Natural killer cell (primary cell): Measurements from ENCODE around the gene GSTM2. TPM values are rescaled to one million over a fixed set of nuclear protein-coding genes. Genes with fewer than 3 reads are reported as not detected.
"Not testable (repeated sequence)": the region's sequence is repeated elsewhere in the genome, so short reads cannot be mapped to it uniquely, and the experiment has no call there.

ENCODE experiments used
- ATAC-seq, 3 donors: fragments of 150-1000 bp in 2 of 3; fragments of 200-7000 bp in 1 of 3; cut with Tn5 transposase; 1 replicate in 1 of 3; 2 replicates in 2 of 3; pipeline ENCODE4 v1.10.0; 2021; ENCODE audit warnings: mild to moderate bottlenecking in 2 of 3, moderate library complexity in 2 of 3
- DNase-seq, 2 donors: peaks; one replicate each; pipeline versions ENCODE4 v3.0.0 to v3.0.0-alpha.2; 2013 to 2021; ENCODE audit warnings: mixed read lengths in 1 of 2
- H3K27ac ChIP-seq: one replicate; pipeline ENCODE4 v1.5.1; 2013; ENCODE audit warnings: mild to moderate bottlenecking, low read length
- H3K27me3 ChIP-seq: one replicate; pipeline ENCODE4 v1.6.1; 2013; ENCODE audit warnings: low read length; ENCODE audit not compliant: control insufficient read depth, insufficient read depth
- H3K36me3 ChIP-seq: one replicate; pipeline ENCODE4 v1.6.1; 2013; ENCODE audit warnings: low read length; ENCODE audit not compliant: control insufficient read depth, insufficient read depth
- H3K4me1 ChIP-seq: one replicate; pipeline ENCODE4 v1.6.1; 2013; ENCODE audit warnings: low read length; ENCODE audit not compliant: control insufficient read depth, insufficient read depth
- H3K4me3 ChIP-seq: one replicate; pipeline ENCODE4 v1.5.1; 2013; ENCODE audit warnings: low read length
- H3K9me3 ChIP-seq: one replicate; pipeline ENCODE4 v1.6.1; 2013; ENCODE audit warnings: low read length; ENCODE audit not compliant: control insufficient read depth, insufficient read depth
- H3K27ac Mint-ChIP-seq, 2 donors: one replicate each; pipeline ENCODE4 v1.8.0; 2022; ENCODE audit warnings: mild to moderate bottlenecking in 2 of 2, mixed read lengths in 2 of 2, moderate library complexity in 1 of 2
- H3K27me3 Mint-ChIP-seq, 2 donors: one replicate each; pipeline ENCODE4 v1.8.0; 2022; ENCODE audit warnings: low read depth in 2 of 2, mixed read lengths in 2 of 2
- H3K36me3 Mint-ChIP-seq: one replicate; pipeline ENCODE4 v1.8.0; 2022; ENCODE audit warnings: mixed read lengths
- H3K4me1 Mint-ChIP-seq, 2 donors: one replicate each; pipeline ENCODE4 v1.8.0; 2022; ENCODE audit warnings: mixed read lengths in 2 of 2
- H3K4me3 Mint-ChIP-seq: one replicate; pipeline ENCODE4 v1.8.0; 2022; ENCODE audit warnings: mild to moderate bottlenecking, moderate library complexity, mixed read lengths
- H3K9me3 Mint-ChIP-seq, 2 donors: one replicate each; pipeline ENCODE4 v1.8.0; 2022; ENCODE audit warnings: mixed read lengths in 2 of 2
- CTCF ChIP-seq: fragments of 200-600 bp; IDR thresholded peaks from one replicate; pipeline ENCODE4 v1.8.0; 2022; ENCODE audit warnings: antibody characterized with exemption
- WGBS: methylation state at CpG from one replicate; pipeline ENCODE4 v1.1.7; 2013; ENCODE audit warnings: missing lambda C conversion rate; ENCODE audit not compliant: insufficient coverage; 5-methylcytosine and 5-hydroxymethylcytosine counted together
- intact Hi-C: fragments of 100-400 bp; cut with micrococcal nuclease; formaldehyde crosslinking; loops from one replicate; pipeline ENCODE4 v1.14.2; 2022
- total RNA-seq, 4 donors: library from RNA; stranded (reverse); fragments of 120-200 nt in 1 of 4; gene quantifications; one replicate each; pipeline versions ENCODE4 v1.2.3 to v1.2.4, GENCODE V29; 2013 to 2022

GSTM2 gene
- total RNA-seq, 3 donors from 2014 or later (not counting 1 experiment from before 2014, with no cell fraction given): 142 to 315 (median 205) TPM

GRCh38 chr1:109668123-109668775 is 392 bp downstream of the GSTM2 start:
- Histone ChIP-seq H3K27me3 (no peaks in the 10 kb centered on the region), H3K36me3 (no peaks in the 10 kb centered on the region), H3K4me3 (peak overlapping the region; percentile 9), H3K4me1 (peaks cover 26% of the 10 kb centered on the region), H3K27ac (no peak overlapping the region), H3K9me3 (no peaks in the 10 kb centered on the region)
- H3K4me1 Mint-ChIP-seq: peaks cover 10 to 25% of the 10 kb centered on the region in 2 donors
- H3K36me3 Mint-ChIP-seq: no peaks in the 10 kb centered on the region
- H3K27me3 Mint-ChIP-seq: no peaks in the 10 kb centered on the region
- DNase-seq (no peak), ATAC-seq (no peak)
- intact Hi-C loops: no loop called here
- no peaks in the 10 kb centered on the region for H3K9me3 Mint-ChIP-seq
- peak overlapping the region; percentile 71 for H3K4me3 Mint-ChIP-seq
- whole genome bisulfite sequencing: 24% methylated on average over 26 of the region's 26 CpGs
- no peak for TF ChIP-seq CTCF
- peak overlapping the region in 1 of 2 donors; percentile 27 for H3K27ac Mint-ChIP-seq

- no peaks in the 10 kb centered on the region for H3K9me3 Mint-ChIP-seq
- H3K36me3 Mint-ChIP-seq: no peaks in the 10 kb centered on the region
- peaks cover 10 to 25% of the 10 kb centered on the region in 2 donors for H3K4me1 Mint-ChIP-seq
- peak overlapping the region; percentile 14 to 88 for H3K27ac Mint-ChIP-seq
- no peak overlapping the region for H3K4me3 ChIP-seq
- no peaks in the 10 kb centered on the region for H3K27me3 Mint-ChIP-seq
- H3K4me3 Mint-ChIP-seq: peak overlapping the region; percentile 65
- no peaks in the 10 kb centered on the region for H3K9me3 ChIP-seq
- DNase-seq: peak; percentile 26 to 28
- intact Hi-C loops: no loop called here
- WGBS: 81% methylated on average over 22 of the region's 22 CpGs
- ATAC-seq: peak; percentile 21 to 42 (median 37)
- H3K27ac ChIP-seq: peak overlapping the region; percentile 1
- no peaks in the 10 kb centered on the region for H3K27me3 ChIP-seq
- H3K36me3 ChIP-seq: no peaks in the 10 kb centered on the region
- peaks cover 26% of the 10 kb centered on the region for H3K4me1 ChIP-seq
- TF ChIP-seq CTCF: no peak
Observed at GRCh38 chr1:109669246-109669948, 1.5 kb downstream of the GSTM2 start.

- not testable (repeated sequence) for H3K27me3 Mint-ChIP-seq
- WGBS: 96% methylated on average over 4 of the region's 5 CpGs
Observed at GRCh38 chr1:109669949-109670302, 2.1 kb downstream of the GSTM2 start.

GRCh38 chr1:109671067-109671466 is 3.2 kb downstream of the GSTM2 start:
- Mint-ChIP-seq H3K4me3 (peak overlapping the region; percentile 29), H3K27me3 (no peaks in the 10 kb centered on the region), H3K9me3 (no peaks in the 10 kb centered on the region), H3K36me3 (no peaks in the 10 kb centered on the region), H3K4me1 (peaks cover 10 to 25% of the 10 kb centered on the region in 2 donors), H3K27ac (peak overlapping the region; percentile 0 to 88)
- Histone ChIP-seq H3K27ac (no peak overlapping the region), H3K4me1 (peaks cover 26% of the 10 kb centered on the region), H3K4me3 (no peak overlapping the region), H3K36me3 (no peaks in the 10 kb centered on the region), H3K9me3 (no peaks in the 10 kb centered on the region), H3K27me3 (no peaks in the 10 kb centered on the region)
- no peak for DNase-seq
- 81% methylated on average over 4 of the region's 5 CpGs for WGBS
- intact Hi-C loops: no loop called here
- TF ChIP-seq CTCF: no peak
- no peak for ATAC-seq

More at GRCh38 chr1:109669949-109670302, 2.1 kb downstream of the GSTM2 start:
- intact Hi-C loops, H3K9me3 Mint-ChIP-seq, H3K27ac ChIP-seq, H3K4me3 ChIP-seq, H3K27me3 ChIP-seq, H3K36me3 Mint-ChIP-seq, ATAC-seq, DNase-seq, H3K9me3 ChIP-seq, H3K36me3 ChIP-seq: not testable (repeated sequence)
- peak overlapping the region; percentile 14 to 88 for H3K27ac Mint-ChIP-seq
- peaks cover 26% of the 10 kb centered on the region for H3K4me1 ChIP-seq
- peaks cover 10 to 25% of the 10 kb centered on the region in 2 donors for H3K4me1 Mint-ChIP-seq
- peak overlapping the region; percentile 65 for H3K4me3 Mint-ChIP-seq

GRCh38 chr1:109673861-109674260 is 6.0 kb downstream of the GSTM2 start:
- H3K27me3 Mint-ChIP-seq, H3K27ac ChIP-seq, ATAC-seq, H3K27me3 ChIP-seq, H3K36me3 Mint-ChIP-seq, H3K9me3 Mint-ChIP-seq, H3K36me3 ChIP-seq, H3K27ac Mint-ChIP-seq, H3K9me3 ChIP-seq, DNase-seq, H3K4me3 ChIP-seq, H3K4me3 Mint-ChIP-seq, intact Hi-C loops: not testable (repeated sequence)
- WGBS: 96% methylated on average over 1 of the region's 2 CpGs
- peaks cover 4 to 19% of the 10 kb centered on the region in 2 donors for H3K4me1 Mint-ChIP-seq
- peaks cover 15% of the 10 kb centered on the region for H3K4me1 ChIP-seq
